ENCODE results near the gene IFRD1. TPM values are rescaled to one million over a fixed set of nuclear protein-coding genes. Genes with fewer than 3 reads are reported as not detected.

IFRD1 gene
- polyA plus RNA-seq, 1 of the 3 experiments (the other 2 are of a cell fraction): 31.0 TPM

DNA sequence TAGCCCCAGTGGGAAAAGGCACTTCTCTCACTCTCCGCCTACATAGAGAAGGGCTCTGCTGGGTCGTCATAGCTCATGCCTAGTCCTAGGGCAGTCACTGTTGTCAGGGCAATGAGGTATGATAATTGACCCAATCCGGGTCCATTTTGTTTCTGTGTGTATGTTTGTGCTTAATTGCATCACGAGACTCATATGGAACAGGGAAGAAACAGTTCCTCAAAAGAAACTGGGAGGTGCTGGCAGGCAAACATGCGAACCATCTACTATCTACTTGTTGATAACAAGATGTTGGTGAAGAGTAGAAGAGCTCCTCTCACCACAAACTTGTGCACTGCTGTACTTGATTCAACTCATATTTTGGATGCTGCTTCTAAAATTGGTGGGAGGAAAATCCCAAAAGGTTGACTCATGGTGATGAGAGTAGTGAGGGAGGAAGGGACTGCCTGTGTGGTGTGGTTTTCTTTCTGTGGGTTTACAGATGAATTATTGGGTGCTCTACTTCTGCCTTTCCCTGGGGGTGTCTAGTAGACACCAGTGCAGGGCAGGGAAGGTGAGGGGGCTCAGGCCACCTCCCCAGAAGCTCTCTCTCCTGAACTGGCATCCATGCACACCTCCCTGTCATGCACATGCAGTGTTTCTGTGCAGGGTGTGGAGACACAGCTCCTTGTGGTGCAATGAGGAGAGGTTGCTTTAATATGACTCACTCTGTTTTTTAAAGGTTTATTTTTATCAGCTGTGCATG, 59.9 kb downstream of the IFRD1 start:
- Histone ChIP-seq H3K36me3 (replicated peaks in 1 of 2; ENCODE audit: control insufficient read depth in 1 of 2, insufficient read depth in 2 of 2, low read length in 1 of 2) (no peaks in the 10 kb centered on the region), H4K20me1 (ENCODE audit: insufficient read depth) (no peaks in the 10 kb centered on the region), H3K27me3 (ENCODE audit: insufficient read depth) (no peaks in the 10 kb centered on the region), H3K4me1 (ENCODE audit: control insufficient read depth in 1 of 2, insufficient read depth in 2 of 2, low read depth in 1 of 2, low read length in 1 of 2) (peaks cover 6 to 9% of the 10 kb centered on the region in 2 experiments; a peak in 1 of 4 replicates), H3K9ac (no peak overlapping the region), H3K9me2 (no peaks in the 10 kb centered on the region), H3K4me2 (peak overlapping the region; percentile 69), H3K4me3 (ENCODE audit: low read depth in 2 of 2, low read length in 1 of 2) (peak overlapping the region in 1 of 2 experiments; percentile 20; a peak in 1 of 4 replicates), H3K79me2 (ENCODE audit: insufficient read depth) (no peaks in the 10 kb centered on the region), H3K27ac (ENCODE audit: low read depth in 2 of 2, low read length in 1 of 2) (peak overlapping the region in 1 of 2 experiments; percentile 43; a peak in 2 of 4 replicates), H3K9me3 (no peaks in the 10 kb centered on the region), H3F3A (replicated peaks; ENCODE audit: insufficient read depth) (peaks cover 9% of the 10 kb centered on the region), H2AFZ (ENCODE audit: low read depth) (peak overlapping the region; percentile 49)
- DNase-seq: no peak
- ChIA-PET CTCF (interaction anchor here (0.8 to 2.1 kb wide), 6 partner anchors 10 to 747 kb away, joined by 3 to 9 read pairs (median 3); no protein-coding TSS in a partner anchor), POLR2A (no interaction called here)
- TF ChIP-seq SIN3A (IDR thresholded peaks at IDR 0.05; ENCODE audit: borderline replicate concordance, low read depth, low read length) (no peak), FOSL2 (IDR thresholded peaks at IDR 0.05; ENCODE audit: borderline replicate concordance, low read depth) (peak; percentile 49; the same call in 1 of the 2 replicates), JUND (IDR thresholded peaks at IDR 0.05) (peak; percentile 39), RXRA (IDR thresholded peaks at IDR 0.05; ENCODE audit: borderline replicate concordance, low read depth) (peak; percentile 30; the same call in 1 of the 2 replicates), TEAD4 (IDR thresholded peaks at IDR 0.05; ENCODE audit: borderline replicate concordance, insufficient read depth) (0 out of 2 replicates have a peak, but pooled peaks have one; percentile 19), NFIC (IDR thresholded peaks at IDR 0.05; ENCODE audit: borderline replicate concordance) (peak; percentile 29; the same call in 1 of the 2 replicates), POLR2AphosphoS5 (IDR thresholded peaks at IDR 0.05; ENCODE audit: low read depth, low read length) (peak; percentile 37; the same call in 1 of the 2 replicates), GATA2 (CRISPR knock-in tag; IDR thresholded peaks at IDR 0.05) (no peak), TCF12 (IDR thresholded peaks at IDR 0.05) (peak; percentile 51), EP300 (IDR thresholded peaks at IDR 0.05; ENCODE audit: borderline replicate concordance in 1 of 2, low read depth in 1 of 2, low read length in 1 of 2) (peak in 1 of 2 experiments; percentile 68; a peak in 2 of 4 replicates)
- TF ChIP-seq, protein P1, sequence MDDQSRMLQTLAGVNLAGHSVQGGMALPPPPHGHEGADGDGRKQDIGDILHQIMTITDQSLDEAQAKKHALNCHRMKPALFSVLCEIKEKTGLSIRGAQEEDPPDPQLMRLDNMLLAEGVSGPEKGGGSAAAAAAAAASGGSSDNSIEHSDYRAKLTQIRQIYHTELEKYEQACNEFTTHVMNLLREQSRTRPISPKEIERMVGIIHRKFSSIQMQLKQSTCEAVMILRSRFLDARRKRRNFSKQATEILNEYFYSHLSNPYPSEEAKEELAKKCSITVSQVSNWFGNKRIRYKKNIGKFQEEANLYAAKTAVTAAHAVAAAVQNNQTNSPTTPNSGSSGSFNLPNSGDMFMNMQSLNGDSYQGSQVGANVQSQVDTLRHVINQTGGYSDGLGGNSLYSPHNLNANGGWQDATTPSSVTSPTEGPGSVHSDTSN (IDR thresholded peaks at IDR 0.05): peak; percentile 30; the same call in 1 of the 2 replicates
- TF ChIP-seq, protein P2, sequence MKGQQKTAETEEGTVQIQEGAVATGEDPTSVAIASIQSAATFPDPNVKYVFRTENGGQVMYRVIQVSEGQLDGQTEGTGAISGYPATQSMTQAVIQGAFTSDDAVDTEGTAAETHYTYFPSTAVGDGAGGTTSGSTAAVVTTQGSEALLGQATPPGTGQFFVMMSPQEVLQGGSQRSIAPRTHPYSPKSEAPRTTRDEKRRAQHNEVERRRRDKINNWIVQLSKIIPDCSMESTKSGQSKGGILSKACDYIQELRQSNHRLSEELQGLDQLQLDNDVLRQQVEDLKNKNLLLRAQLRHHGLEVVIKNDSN (IDR thresholded peaks at IDR 0.05; ENCODE audit: borderline replicate concordance, low read depth): no peak
- TF ChIP-seq, protein P3, sequence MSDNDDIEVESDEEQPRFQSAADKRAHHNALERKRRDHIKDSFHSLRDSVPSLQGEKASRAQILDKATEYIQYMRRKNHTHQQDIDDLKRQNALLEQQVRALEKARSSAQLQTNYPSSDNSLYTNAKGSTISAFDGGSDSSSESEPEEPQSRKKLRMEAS (IDR thresholded peaks at IDR 0.05; ENCODE audit: low read depth): peak; percentile 49; the same call in 1 of the 2 replicates
- WGBS (ENCODE audit: low lambda C conversion rate): 65% methylated on average over 5 of the region's 5 CpGs

DNA sequence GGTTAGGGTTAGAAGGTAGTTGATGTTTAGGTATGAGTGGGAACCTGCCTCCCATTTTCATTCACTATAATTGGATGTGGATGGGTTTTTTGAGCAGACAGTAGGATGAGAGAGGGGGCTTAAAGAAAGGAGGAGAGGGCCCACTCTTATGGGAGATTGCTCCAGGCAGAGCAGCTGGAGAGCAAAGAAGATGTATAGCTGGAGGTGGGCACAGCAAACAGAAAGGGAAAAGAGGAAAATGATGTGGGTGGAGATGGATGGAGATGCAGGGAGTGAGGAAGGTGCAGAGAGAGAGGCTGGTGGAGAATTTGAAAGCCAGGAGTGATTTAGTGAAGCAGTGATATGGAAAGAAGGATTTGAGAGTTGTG, 60.5 kb downstream of the IFRD1 start:
- TF ChIP-seq, protein P1 (IDR thresholded peaks at IDR 0.05): no peak
- TF ChIP-seq, protein P3 (IDR thresholded peaks at IDR 0.05; ENCODE audit: low read depth): no peak
- no peak for TF ChIP-seq EP300 (IDR thresholded peaks at IDR 0.05; ENCODE audit: borderline replicate concordance in 1 of 2, low read depth in 1 of 2, low read length in 1 of 2)
- no peak for TF ChIP-seq GATA2 (CRISPR knock-in tag; IDR thresholded peaks at IDR 0.05)
- peak overlapping the region; percentile 69 for H3K4me2 ChIP-seq
- H3K4me1 ChIP-seq (ENCODE audit: control insufficient read depth in 1 of 2, insufficient read depth in 2 of 2, low read depth in 1 of 2, low read length in 1 of 2): peaks cover 6 to 9% of the 10 kb centered on the region in 2 experiments; a peak in 1 of 4 replicates
- H3K9me2 ChIP-seq: no peaks in the 10 kb centered on the region
- H3F3A ChIP-seq (replicated peaks; ENCODE audit: insufficient read depth): peaks cover 9% of the 10 kb centered on the region
- H3K4me3 ChIP-seq (ENCODE audit: low read depth in 2 of 2, low read length in 1 of 2): peak overlapping the region in 1 of 2 experiments; percentile 20; a peak in 1 of 4 replicates
- POLR2A ChIA-PET: no interaction called here
- no peaks in the 10 kb centered on the region for H3K9me3 ChIP-seq
- peak overlapping the region; percentile 49; the same call in 1 of the 2 replicates for H2AFZ ChIP-seq (ENCODE audit: low read depth)
- H3K79me2 ChIP-seq (ENCODE audit: insufficient read depth): no peaks in the 10 kb centered on the region
- no peaks in the 10 kb centered on the region for H3K27me3 ChIP-seq (ENCODE audit: insufficient read depth)
- DNase-seq: no peak
- no peaks in the 10 kb centered on the region for H4K20me1 ChIP-seq (ENCODE audit: insufficient read depth)
- no peak overlapping the region for H3K27ac ChIP-seq (ENCODE audit: low read depth in 2 of 2, low read length in 1 of 2)
- no peaks in the 10 kb centered on the region for H3K36me3 ChIP-seq (replicated peaks in 1 of 2; ENCODE audit: control insufficient read depth in 1 of 2, insufficient read depth in 2 of 2, low read length in 1 of 2)
- H3K9ac ChIP-seq: no peak overlapping the region
- CTCF ChIA-PET: interaction anchor here (0.8 to 2.1 kb wide), 5 partner anchors 10 to 748 kb away, joined by 3 to 9 read pairs (median 3); no protein-coding TSS in a partner anchor
